ENCODE data around the gene LOC128125822.

DNA sequence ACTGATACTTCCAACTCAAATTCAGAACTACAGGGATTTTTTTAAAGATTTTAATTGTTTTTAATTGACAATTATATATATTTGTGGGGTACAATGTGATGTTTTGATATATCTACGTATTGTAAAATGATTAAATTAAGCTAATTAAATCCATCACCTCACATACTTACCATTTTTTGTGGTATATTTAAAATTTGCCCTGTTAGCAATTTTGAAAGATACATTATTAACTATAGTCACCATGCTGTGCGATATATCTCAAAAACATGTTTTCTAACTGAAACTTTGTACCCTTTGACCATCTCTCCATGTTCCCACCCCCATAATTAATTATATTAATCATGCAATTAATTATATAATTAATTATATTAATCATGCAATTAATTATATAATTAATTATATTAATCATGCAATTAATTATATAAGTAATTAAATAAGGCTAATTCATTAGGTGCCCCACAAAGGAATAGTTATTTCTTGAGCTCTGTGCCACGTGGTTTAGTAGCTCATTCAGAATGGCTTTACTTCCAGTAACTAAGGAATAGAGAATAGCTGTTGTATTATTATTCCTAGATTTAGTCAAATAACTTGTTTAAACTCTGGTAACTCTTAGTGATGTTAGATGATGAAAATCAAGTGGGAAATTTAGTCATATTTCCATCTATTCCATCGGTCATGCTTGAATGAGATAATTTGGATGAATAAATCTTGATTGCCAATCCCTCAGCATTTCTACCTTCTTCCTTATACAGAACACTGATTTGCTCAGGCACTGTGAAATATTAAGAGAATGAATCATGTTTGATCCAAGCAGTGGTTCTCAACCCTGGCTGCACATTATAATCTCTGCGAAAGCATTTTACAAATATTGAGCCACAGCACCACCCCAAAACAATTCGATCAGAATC, 25.1 kb downstream of the LOC128125822 start:
- TF ChIP-seq, protein P1, sequence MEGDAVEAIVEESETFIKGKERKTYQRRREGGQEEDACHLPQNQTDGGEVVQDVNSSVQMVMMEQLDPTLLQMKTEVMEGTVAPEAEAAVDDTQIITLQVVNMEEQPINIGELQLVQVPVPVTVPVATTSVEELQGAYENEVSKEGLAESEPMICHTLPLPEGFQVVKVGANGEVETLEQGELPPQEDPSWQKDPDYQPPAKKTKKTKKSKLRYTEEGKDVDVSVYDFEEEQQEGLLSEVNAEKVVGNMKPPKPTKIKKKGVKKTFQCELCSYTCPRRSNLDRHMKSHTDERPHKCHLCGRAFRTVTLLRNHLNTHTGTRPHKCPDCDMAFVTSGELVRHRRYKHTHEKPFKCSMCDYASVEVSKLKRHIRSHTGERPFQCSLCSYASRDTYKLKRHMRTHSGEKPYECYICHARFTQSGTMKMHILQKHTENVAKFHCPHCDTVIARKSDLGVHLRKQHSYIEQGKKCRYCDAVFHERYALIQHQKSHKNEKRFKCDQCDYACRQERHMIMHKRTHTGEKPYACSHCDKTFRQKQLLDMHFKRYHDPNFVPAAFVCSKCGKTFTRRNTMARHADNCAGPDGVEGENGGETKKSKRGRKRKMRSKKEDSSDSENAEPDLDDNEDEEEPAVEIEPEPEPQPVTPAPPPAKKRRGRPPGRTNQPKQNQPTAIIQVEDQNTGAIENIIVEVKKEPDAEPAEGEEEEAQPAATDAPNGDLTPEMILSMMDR (IDR thresholded peaks at IDR 0.05; ENCODE audit: poor library complexity), result no peak
- TF ChIP-seq EZH2 (IDR thresholded peaks at IDR 0.05; ENCODE audit: borderline replicate concordance), result no peak
- TF ChIP-seq EZH2phosphoT487 (IDR thresholded peaks at IDR 0.05; ENCODE audit: low read depth, severe bottlenecking, unreplicated experiment), result no peak
